Suprapubic skin (tissue), 3 donors: Measurements from ENCODE around the gene STK25.

Experiments
- EP300 ChIP-seq: sonication (generic); formaldehyde crosslinking; IDR thresholded peaks from one replicate; pipeline ENCODE4 v1.6.1; 2017; ENCODE audit warnings: antibody characterized with exemption
- TF ChIP-seq, protein P1 (sequence below), 2 donors: fragments of 200-600 bp in 1 of 2; fragments of 450-650 bp in 1 of 2; sonication (generic) in 1 of 2; IDR thresholded peaks; one replicate each; pipeline ENCODE4 v1.5.1; 2016 to 2019; ENCODE audit warnings: antibody characterized with exemption in 2 of 2, mild to moderate bottlenecking in 1 of 2, moderate library complexity in 1 of 2

DNA sequence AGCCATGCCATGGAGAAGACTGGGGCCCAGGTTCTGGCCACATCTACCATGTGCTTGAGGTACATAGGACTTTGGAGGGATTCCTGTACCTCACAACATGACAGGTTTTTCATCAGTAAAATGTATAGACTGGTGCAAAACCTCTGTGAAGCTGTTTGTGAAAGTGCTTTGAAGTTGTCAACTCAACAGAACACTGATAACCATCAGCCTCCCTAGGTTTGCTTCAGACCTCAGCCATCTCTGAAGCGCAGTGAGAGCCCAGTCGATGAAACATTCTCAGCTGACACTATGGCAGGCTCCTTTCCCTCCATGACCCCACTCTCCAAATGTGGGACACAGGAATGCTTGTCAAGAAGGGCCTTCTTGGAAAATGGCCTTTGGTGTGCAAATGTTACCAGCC is 38.6 kb downstream of the STK25 start:
- no peak for TF ChIP-seq EP300
- TF ChIP-seq, protein P1, sequence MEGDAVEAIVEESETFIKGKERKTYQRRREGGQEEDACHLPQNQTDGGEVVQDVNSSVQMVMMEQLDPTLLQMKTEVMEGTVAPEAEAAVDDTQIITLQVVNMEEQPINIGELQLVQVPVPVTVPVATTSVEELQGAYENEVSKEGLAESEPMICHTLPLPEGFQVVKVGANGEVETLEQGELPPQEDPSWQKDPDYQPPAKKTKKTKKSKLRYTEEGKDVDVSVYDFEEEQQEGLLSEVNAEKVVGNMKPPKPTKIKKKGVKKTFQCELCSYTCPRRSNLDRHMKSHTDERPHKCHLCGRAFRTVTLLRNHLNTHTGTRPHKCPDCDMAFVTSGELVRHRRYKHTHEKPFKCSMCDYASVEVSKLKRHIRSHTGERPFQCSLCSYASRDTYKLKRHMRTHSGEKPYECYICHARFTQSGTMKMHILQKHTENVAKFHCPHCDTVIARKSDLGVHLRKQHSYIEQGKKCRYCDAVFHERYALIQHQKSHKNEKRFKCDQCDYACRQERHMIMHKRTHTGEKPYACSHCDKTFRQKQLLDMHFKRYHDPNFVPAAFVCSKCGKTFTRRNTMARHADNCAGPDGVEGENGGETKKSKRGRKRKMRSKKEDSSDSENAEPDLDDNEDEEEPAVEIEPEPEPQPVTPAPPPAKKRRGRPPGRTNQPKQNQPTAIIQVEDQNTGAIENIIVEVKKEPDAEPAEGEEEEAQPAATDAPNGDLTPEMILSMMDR (IDR thresholded peaks at IDR 0.05), result no peak
